ENCODE results near the gene PPARD.

DNA sequence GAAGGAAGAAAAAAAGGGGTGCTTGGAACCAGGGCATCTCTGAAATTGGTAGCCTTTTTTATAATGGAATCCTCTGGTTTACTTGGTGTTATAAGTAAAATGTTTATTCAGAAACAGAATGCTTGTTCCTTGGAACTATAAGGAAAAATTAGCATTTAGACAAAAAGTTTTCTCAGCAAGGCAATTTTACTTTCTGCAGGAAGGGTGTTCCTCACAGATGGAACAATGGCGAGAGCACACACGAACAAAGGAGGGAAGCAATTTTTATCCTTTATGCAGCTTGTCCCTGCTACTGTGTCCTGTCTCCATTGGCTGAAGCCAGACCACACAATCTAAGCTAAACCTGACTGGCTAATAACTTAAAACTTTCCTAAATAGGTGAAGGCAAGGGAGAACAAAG is 87.1 kb downstream of the PPARD start:
- TF ChIP-seq, protein P1, sequence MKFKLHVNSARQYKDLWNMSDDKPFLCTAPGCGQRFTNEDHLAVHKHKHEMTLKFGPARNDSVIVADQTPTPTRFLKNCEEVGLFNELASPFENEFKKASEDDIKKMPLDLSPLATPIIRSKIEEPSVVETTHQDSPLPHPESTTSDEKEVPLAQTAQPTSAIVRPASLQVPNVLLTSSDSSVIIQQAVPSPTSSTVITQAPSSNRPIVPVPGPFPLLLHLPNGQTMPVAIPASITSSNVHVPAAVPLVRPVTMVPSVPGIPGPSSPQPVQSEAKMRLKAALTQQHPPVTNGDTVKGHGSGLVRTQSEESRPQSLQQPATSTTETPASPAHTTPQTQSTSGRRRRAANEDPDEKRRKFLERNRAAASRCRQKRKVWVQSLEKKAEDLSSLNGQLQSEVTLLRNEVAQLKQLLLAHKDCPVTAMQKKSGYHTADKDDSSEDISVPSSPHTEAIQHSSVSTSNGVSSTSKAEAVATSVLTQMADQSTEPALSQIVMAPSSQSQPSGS (CRISPR knock-in tag; IDR thresholded peaks at IDR 0.05): no peak
- TF ChIP-seq DNMT1 (CRISPR knock-in tag; IDR thresholded peaks at IDR 0.05): no peak
- no peak for TF ChIP-seq GTF2F1 (IDR thresholded peaks at IDR 0.05; ENCODE audit: low read length)
- no peak for TF ChIP-seq ZNF326 (CRISPR knock-in tag; IDR thresholded peaks at IDR 0.05; ENCODE audit: borderline replicate concordance)
- no peak for TF ChIP-seq EZH2 (conservative IDR thresholded peaks at IDR 0.05; ENCODE audit: low read depth, low read length)
- no peak for TF ChIP-seq FIP1L1 (IDR thresholded peaks at IDR 0.05; ENCODE audit: borderline replicate concordance, insufficient read depth, low read depth, low read length)

Data from HepG2 (cell line).